Activated T-helper 2 cell treated with anti-CD3 and anti-CD28 coated beads, Interferon-gamma antibody, Interleukin-2, Interleukin-4, amounts not matched to agents 10 μg/mL and 5 μg/mL and 100 μg/mL, durations not matched to agents 14 hours and 24 hours and 36 hours (primary cell): ENCODE measurements around the gene LSMEM2. TPM values are rescaled to one million over a fixed set of nuclear protein-coding genes. Genes with fewer than 3 reads are reported as not detected.
"Not testable (repeated sequence)": the region's sequence is repeated elsewhere in the genome, so short reads cannot be mapped to it uniquely, and the experiment has no call there.

Experiments
- DNase-seq: peaks from one replicate; pipeline ENCODE4 v3.0.0; 2021; ENCODE audit warnings: low spot score
- H3K27ac Mint-ChIP-seq: one replicate; pipeline ENCODE4 v1.8.0; 2021; ENCODE audit warnings: mixed read lengths
- H3K27me3 Mint-ChIP-seq: one replicate; pipeline ENCODE4 v1.8.0; 2021; ENCODE audit warnings: low read depth, mixed read lengths
- H3K36me3 Mint-ChIP-seq: one replicate; pipeline ENCODE4 v1.8.0; 2021; ENCODE audit warnings: low read depth, mixed read lengths
- H3K4me1 Mint-ChIP-seq: one replicate; pipeline ENCODE4 v1.8.0; 2021; ENCODE audit warnings: low read depth, mixed read lengths
- H3K4me3 Mint-ChIP-seq: one replicate; pipeline ENCODE4 v1.8.0; 2021; ENCODE audit warnings: low read depth, mild to moderate bottlenecking, moderate library complexity, mixed read lengths
- H3K9me3 Mint-ChIP-seq: one replicate; pipeline ENCODE4 v1.8.0; 2021; ENCODE audit warnings: mixed read lengths
- intact Hi-C: fragments of 100-400 bp; cut with micrococcal nuclease; formaldehyde crosslinking; loops from one replicate; pipeline ENCODE4 v1.15.1; 2023
- total RNA-seq: library from RNA; stranded (reverse); gene quantifications from 2 replicates; pipeline ENCODE4 v1.2.3, GENCODE V29; 2022

LSMEM2 gene
- total RNA-seq, 1 donor from 2014 or later, result not detected

DNA sequence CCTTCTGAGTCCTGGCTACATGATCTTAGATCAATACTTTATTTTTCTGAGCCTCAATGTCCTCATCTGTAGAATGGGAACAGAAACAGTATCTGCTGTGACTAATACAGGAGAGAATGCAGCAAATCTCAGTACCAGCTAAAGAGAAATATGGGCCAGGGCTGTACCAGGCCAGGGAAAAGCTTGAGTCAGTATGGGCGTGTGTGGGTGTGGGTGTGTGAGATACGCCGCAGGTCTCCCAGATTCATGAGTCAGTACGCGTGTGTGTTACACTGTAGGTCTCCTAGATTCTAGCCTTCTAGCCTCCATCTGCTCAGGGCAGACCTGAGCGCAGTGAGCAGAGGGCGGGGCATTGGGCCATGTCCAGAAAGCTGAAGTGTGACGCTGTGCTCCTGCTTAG, 27.7 kb upstream of the LSMEM2 start:
- H3K4me1 Mint-ChIP-seq, result peaks cover 26% of the 10 kb centered on the region
- no peak overlapping the region for H3K4me3 Mint-ChIP-seq
- intact Hi-C loops, result no loop called here

GRCh38 chr3:50254577-50255250, 24.2 kb upstream of the LSMEM2 start:
- Mint-ChIP-seq H3K4me3 (no peak overlapping the region), H3K36me3 (peaks cover 69% of the 10 kb centered on the region), H3K27me3 (no peaks in the 10 kb centered on the region), H3K9me3 (no peaks in the 10 kb centered on the region), H3K27ac (no peak overlapping the region), H3K4me1 (peaks cover 12% of the 10 kb centered on the region)
- DNase-seq, result no peak
- intact Hi-C loops, result no loop called here

More for the DNA sequence above, 27.7 kb upstream of the LSMEM2 start:
- Mint-ChIP-seq H3K27ac (peak overlapping the region; percentile 84), H3K36me3 (peaks cover 48% of the 10 kb centered on the region), H3K9me3 (no peaks in the 10 kb centered on the region), H3K27me3 (no peaks in the 10 kb centered on the region)
- DNase-seq, result no peak

DNA sequence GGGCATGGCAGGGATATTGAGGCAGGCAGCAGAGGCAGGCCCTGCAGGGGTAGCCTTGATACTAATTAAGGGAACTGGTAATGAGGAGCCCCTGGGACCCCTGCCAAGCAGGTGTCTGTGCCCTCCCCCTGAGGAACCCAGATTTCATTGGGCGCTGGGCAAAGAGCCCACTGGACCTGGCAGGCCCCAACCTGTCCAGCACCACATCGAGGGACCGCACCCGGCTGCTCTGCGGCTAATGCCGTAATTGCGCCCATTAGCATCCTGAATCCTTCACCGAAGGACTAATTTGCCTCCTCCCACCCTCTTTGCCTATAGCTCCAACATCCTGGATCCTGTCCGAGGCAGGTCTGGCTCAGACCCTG, 23.7 kb upstream of the LSMEM2 start:
- H3K4me3 Mint-ChIP-seq, result no peak overlapping the region
- H3K27me3 Mint-ChIP-seq, result no peaks in the 10 kb centered on the region
- H3K9me3 Mint-ChIP-seq, result no peaks in the 10 kb centered on the region
- H3K4me1 Mint-ChIP-seq, result peaks cover 10% of the 10 kb centered on the region
- peaks cover 67% of the 10 kb centered on the region for H3K36me3 Mint-ChIP-seq
- no peak overlapping the region for H3K27ac Mint-ChIP-seq
- no peak for DNase-seq
- intact Hi-C loops, result no loop called here

DNA sequence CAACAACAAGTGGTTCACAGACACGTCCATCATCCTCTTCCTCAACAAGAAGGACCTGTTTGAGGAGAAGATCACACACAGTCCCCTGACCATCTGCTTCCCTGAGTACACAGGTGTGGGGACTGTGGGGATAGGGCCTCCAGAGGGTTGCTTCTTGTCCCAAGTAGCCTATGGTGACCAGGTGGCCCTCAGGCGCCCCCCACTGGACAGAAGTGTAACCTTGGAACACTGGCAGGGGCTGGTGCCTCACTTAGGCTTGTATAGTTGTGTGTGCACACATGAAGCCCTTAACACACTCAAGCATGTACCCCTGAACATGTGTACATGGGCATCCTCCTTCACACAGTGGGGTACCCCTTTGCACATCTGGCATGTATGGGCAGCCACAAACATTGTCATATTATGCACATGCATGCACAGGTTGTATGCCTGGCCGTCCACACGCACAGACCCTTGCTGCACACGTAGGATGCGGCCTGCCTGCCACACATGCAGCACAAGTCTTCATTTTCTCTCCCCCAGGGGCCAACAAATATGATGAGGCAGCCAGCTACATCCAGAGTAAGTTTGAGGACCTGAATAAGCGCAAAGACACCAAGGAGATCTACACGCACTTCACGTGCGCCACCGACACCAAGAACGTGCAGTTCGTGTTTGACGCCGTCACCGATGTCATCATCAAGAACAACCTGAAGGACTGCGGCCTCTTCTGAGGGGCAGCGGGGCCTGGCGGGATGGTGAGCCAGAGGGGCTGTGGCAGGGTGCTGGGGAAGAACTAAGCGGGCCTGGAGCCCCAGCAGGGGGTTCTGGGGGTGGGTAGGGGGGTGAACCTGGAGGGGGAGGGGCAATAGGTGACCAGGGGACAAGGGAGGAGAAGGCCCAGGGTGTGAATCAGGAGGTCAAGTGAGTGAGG, 21.7 kb upstream of the LSMEM2 start:
- H3K27me3 Mint-ChIP-seq, result no peaks in the 10 kb centered on the region
- peaks cover 3% of the 10 kb centered on the region for H3K4me1 Mint-ChIP-seq
- no peak overlapping the region for H3K27ac Mint-ChIP-seq
- DNase-seq, result no peak
- no peaks in the 10 kb centered on the region for H3K9me3 Mint-ChIP-seq
- intact Hi-C loops, result loop anchor here (1.0 kb wide), 1 partner anchor 30 kb away; no protein-coding TSS in a partner anchor
- H3K4me3 Mint-ChIP-seq, result no peak overlapping the region
- peaks cover 55% of the 10 kb centered on the region for H3K36me3 Mint-ChIP-seq

DNA sequence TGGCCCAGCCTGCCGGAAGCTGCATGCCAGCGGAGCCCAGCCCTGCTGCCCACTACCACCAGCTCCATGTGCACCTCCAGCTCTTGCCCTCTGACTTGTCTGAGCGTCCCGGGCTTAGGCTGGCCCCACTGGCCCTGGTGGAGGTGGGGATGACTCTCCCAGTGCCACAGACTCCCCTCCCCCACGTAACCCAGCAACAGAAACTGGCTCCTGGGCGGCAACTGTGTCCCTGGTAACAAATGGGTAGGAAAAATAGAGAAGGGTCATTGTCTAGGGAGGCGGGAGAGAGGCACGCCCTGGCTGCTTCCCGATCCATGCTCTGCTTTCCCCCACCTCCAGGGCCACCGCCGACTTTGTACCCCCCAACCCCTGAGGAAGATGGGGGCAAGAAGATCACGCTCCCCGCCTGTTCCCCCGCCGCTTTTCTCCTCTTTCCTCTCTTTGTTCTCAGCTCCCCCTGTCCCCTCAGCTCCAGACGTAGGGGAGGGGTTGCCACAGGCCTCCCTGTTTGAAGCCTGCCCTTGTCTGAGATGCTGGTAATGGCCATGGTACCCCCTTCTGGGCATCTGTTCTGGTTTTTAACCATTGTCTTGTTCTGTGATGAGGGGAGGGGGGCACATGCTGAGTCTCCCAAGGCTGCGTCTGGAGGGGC, 20.7 kb upstream of the LSMEM2 start:
- Mint-ChIP-seq H3K9me3 (no peaks in the 10 kb centered on the region), H3K27me3 (no peaks in the 10 kb centered on the region), H3K4me3 (no peak overlapping the region), H3K27ac (no peak overlapping the region), H3K4me1 (peaks cover 3% of the 10 kb centered on the region), H3K36me3 (peaks cover 48% of the 10 kb centered on the region)
- intact Hi-C loops, result no loop called here
- DNase-seq, result no peak

- DNase-seq, result no peak
- Mint-ChIP-seq H3K27ac (no peak overlapping the region), H3K9me3 (no peaks in the 10 kb centered on the region), H3K4me1 (peaks cover 3% of the 10 kb centered on the region), H3K27me3 (no peaks in the 10 kb centered on the region), H3K4me3 (no peak overlapping the region), H3K36me3 (peaks cover 40% of the 10 kb centered on the region)
- intact Hi-C loops, result no loop called here
Measured at GRCh38 chr3:50258979-50259378, 19.9 kb upstream of the LSMEM2 start.

DNA sequence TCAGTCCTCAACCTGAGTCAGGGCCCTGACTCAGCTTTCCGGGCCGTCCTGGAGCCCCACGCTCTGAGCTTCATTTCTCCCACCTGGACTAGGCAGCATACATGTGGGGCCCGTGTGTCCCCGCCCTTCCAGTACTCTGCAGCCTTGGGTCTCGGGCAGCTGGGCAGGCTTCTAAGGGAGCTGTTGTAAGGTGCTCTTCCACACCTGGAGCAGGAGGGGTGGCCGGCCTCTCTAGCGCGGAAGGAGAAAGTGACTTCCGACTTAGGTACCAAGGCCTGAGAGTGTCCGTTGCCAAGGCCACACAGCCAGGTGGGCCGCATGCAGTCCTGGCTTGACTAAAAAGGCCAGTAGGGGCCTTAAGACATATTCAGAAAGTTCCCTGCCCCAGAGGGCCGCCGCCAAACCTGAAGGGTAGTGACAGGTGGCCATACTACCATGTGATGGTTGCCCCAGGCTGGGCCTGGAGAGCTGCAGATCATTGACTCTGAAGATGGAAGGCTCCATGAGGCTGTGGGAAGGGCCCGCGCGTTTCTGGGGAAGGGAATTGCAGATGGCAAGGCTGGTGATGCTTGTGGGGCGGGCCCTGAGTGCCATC, 19.4 kb upstream of the LSMEM2 start:
- peaks cover 3% of the 10 kb centered on the region for H3K4me1 Mint-ChIP-seq
- no peak for DNase-seq
- peak overlapping the region; percentile 67 for H3K27ac Mint-ChIP-seq
- no peaks in the 10 kb centered on the region for H3K9me3 Mint-ChIP-seq
- peaks cover 36% of the 10 kb centered on the region for H3K36me3 Mint-ChIP-seq
- H3K4me3 Mint-ChIP-seq, result peak overlapping the region; percentile 69
- intact Hi-C loops, result loop anchor here (1.0 kb wide), 2 partner anchors 13 to 14 kb away; no protein-coding TSS in a partner anchor
- H3K27me3 Mint-ChIP-seq, result no peaks in the 10 kb centered on the region

DNA sequence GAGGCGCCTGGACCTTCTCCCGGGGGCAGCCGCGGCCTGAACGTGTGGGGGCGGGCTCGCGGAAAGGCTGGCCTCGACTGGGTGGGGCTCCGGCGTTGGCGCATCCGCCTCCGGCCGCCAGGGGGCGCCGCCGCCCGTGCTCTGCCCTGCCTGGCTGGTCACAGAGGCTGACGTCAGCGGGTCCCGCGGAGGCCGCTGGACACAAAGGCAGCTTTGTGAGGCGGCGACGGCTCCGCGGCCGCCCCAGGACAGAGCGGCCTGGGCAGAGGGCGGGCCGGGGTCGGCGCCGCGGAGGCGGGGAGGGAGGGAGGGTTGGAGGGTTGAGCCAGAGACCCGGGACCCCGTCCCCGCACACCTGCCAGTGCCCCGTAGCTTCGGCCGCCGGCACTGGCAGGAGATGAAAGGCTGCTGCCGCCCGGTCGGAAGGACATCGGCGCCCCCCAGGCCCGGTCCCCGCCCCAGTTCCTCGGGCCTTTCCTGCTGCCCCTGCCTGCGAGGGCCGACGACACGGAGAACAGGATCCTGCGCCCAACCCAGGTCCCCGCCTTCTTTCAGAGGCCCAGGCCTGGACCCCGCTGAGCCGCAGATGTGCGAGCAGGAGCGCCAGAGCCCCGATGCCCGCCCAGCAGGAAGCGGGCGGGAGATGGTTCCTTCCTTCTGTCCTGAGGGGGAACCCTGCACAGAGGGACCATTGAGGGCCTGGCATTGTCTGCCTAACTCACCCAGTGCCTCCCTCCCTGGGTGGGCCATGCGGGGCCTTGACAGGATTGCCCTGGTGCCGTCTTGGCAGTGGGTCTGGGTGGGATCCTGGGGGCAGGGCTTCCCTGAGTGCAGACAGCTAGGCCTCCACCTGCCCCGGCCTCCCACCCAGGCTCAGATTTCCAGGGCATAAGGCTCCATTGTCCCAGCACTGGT, 18.6 kb upstream of the LSMEM2 start:
- H3K4me3 Mint-ChIP-seq, result peak overlapping the region; percentile 69
- peak; percentile 83 for DNase-seq

DNA sequence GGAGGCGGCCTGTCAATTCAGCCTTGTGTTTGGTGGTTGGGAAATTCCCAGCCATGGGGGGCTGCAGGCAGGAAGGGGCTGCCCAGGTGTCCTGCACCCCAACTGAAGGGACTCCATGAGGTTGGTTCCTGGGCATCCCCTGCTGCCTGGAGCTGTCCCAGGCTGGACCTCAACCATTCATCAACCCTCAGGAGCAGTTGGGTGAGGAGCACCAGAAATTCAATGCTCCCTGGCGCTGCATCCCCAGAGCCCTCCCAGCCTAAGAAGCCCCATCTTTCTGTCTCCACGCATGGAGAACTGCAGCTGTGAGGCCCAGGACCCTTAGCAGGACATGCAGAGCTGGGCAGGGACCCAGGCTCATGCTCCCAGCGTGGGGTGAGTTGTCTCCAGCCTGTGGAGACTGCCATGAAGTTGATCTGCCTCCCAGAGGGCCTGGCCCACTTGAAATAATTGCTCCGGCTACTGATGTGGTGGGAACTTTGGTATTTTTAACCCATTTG, 17.9 kb upstream of the LSMEM2 start:
- peak overlapping the region; percentile 33 for H3K27ac Mint-ChIP-seq
- H3K4me3 Mint-ChIP-seq, result peak overlapping the region; percentile 60
- intact Hi-C loops, result loop anchor here (1.0 kb wide), 2 partner anchors 12 to 15 kb away; no protein-coding TSS in a partner anchor

More for the DNA sequence above, 18.6 kb upstream of the LSMEM2 start:
- intact Hi-C loops, result loop anchor here (1.0 kb wide), 2 partner anchors 13 to 14 kb away; no protein-coding TSS in a partner anchor
- peaks cover 34% of the 10 kb centered on the region for H3K36me3 Mint-ChIP-seq
- H3K27ac Mint-ChIP-seq, result peak overlapping the region; percentile 67
- H3K4me1 Mint-ChIP-seq, result peaks cover 3% of the 10 kb centered on the region
- H3K9me3 Mint-ChIP-seq, result no peaks in the 10 kb centered on the region
- no peaks in the 10 kb centered on the region for H3K27me3 Mint-ChIP-seq

GRCh38 chr3:50261505-50261904, 17.4 kb upstream of the LSMEM2 start:
- intact Hi-C loops, result no loop called here
- Mint-ChIP-seq H3K4me3 (no peak overlapping the region), H3K4me1 (peaks cover 3% of the 10 kb centered on the region), H3K27me3 (peaks cover 4% of the 10 kb centered on the region), H3K27ac (no peak overlapping the region), H3K9me3 (no peaks in the 10 kb centered on the region), H3K36me3 (peaks cover 26% of the 10 kb centered on the region)
- DNase-seq, result no peak

More for the DNA sequence above, 17.9 kb upstream of the LSMEM2 start:
- peaks cover 3% of the 10 kb centered on the region for H3K4me1 Mint-ChIP-seq
- peaks cover 4% of the 10 kb centered on the region for H3K27me3 Mint-ChIP-seq
- H3K36me3 Mint-ChIP-seq, result peaks cover 31% of the 10 kb centered on the region
- no peak for DNase-seq
- no peaks in the 10 kb centered on the region for H3K9me3 Mint-ChIP-seq

DNA sequence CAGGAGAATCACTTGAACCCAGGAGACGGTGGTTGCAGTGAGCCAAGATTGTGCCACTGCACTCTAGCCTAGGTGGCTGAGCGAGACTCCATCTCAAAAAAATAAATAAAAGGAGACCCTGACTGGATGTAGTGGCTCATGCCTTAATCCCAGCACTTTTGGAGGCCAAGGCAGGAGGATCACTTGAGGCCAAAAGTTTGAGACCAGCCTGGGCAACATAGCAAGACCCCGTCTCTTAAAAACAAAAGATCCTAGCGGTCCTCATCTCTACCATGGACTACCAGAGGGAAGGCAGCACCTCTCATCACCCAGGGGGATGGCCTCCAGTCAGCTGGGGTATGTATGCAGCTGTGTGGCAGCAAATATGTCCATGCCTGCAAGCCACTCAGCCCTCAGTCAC, 16.7 kb upstream of the LSMEM2 start:
- peaks cover 19% of the 10 kb centered on the region for H3K36me3 Mint-ChIP-seq
- H3K27me3 Mint-ChIP-seq, H3K9me3 Mint-ChIP-seq, H3K4me3 Mint-ChIP-seq, H3K27ac Mint-ChIP-seq, DNase-seq, H3K4me1 Mint-ChIP-seq, intact Hi-C loops: not testable (repeated sequence)
